8988T (cell line): ENCODE data around the gene DCP1A.
"Not testable (repeated sequence)": the region's sequence is repeated elsewhere in the genome, so short reads cannot be mapped to it uniquely, and the experiment has no call there.

Experiments used
- DNase-seq: peaks from one replicate; pipeline ENCODE4 v3.0.0; 2011

The DCP1A gene

GRCh38 chr3:53327986-53328385 lies 19.4 kb downstream of the DCP1A start:
- not testable (repeated sequence) for DNase-seq

- no peak for DNase-seq
Measured at GRCh38 chr3:53324105-53324504, 23.2 kb downstream of the DCP1A start.

DNA sequence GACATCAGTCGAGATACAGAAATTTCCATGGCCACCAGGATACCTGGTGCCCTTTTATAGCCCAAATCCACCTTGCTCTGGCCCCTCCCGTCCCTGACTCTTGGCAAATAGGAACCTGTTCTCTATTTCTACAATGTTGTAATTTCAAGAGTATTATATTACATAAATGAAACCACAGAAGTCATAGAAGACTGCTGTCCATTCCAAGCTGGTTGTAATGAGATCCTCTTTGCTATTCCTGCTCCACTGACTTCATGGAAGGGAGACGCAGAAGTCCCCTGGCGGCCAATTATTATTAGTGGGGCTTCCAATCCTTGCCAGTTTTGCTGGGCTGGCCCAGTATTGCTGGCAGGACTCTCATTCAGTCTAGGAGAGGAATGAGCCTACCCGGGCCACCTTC lies 26.6 kb downstream of the DCP1A start:
- no peak for DNase-seq

DNA sequence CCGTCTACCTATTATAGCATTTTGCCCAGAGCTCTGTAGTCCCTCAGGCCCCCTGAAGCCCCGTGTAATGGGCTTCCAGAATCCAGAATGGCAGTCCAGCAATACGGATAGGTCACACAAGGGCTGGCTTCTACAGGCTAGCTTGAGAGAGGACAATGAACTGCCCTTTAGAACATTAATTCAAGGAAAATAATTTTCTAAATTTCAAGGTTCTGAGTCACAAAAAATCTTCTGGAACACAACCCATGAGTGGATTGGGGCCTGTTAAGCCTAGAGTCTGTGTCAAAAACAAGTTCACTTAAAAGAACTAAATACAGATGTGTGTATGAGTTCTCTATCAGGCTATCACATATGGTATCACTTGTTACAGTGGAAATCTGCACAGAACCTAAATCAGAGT lies 28.8 kb downstream of the DCP1A start:
- DNase-seq, result no peak

DNA sequence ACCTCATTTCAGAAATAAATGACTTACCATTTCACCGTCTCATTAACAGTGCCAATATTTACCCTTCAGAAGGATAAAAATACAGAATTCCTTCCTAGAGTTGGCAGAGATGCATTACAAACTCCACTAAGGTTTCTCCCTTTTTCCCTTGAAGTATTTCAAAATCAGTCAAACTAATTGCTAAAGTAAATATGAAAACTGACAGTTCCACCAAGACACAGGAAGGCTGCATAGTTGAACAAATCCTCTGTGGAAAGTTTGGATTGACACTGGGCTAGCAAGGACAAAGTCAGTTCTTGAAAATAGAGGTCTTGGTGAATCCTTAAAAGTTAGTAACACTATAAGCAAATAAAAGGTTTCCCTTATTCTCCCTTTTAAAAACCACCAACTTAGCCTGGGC lies 34.5 kb downstream of the DCP1A start:
- DNase-seq, result no peak

DNA sequence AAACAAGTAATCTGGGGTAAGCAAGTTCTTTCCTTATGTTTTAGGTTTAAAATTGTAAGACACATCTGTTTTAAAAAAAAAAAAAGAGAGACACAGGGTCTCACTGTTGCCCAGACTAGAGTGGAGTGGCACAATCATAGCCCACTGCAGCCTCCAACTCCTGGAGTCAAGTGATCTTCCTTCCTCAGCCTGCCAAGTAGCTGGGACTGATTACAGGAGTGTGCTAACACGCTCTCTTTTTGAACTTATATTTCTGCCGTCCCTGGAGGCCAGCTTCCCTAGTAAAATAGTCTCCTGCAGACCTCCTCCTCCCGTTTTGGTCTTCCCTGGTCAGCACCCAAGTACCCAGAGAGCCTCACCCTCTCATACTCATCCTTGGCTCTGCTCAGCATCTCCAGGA lies 35.5 kb downstream of the DCP1A start:
- no peak for DNase-seq

DNA sequence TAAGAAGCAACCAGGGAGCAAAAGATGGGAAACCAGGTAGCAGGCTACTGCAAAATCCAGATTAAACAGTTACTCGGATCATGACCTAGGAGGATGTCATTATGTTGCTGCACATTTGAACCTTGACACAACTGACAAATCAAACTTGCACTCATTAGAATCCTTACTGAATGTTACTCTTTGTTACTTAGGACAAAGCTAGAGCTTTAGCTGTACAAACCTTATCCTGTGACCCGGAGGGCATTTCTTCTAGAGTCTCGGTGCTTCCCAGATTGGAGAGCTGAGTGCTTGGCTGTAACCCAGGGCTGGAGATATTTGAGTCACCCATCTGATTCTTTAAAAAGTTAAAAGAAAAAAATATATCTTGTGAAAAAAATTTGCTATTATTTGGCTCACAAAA lies 43.4 kb downstream of the DCP1A start:
- DNase-seq, result no peak

GRCh38 chr3:53303549-53303948 lies 43.8 kb downstream of the DCP1A start:
- no peak for DNase-seq

GRCh38 chr3:53300826-53301225 lies 46.5 kb downstream of the DCP1A start:
- DNase-seq, result no peak

DNA sequence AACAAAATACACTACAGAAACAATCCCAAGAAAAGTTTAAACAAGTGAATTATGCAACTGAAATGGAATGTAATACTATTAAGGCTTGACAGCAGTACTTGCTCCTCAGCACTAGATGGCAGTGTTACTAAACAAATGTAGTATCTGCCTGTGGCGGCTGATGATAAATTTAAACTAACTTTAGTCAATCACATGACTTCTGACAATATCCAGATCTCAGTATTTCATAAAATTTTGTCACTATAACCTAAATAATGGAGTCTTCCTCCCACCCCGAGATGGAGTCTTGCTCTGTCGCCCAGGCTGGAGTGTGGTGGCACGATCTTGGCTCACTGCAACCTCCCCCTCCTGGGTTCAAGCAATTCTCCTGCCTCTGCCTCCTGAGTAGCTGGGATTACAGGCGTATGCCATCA lies 47.7 kb downstream of the DCP1A start:
- DNase-seq, result not testable (repeated sequence)

DNA sequence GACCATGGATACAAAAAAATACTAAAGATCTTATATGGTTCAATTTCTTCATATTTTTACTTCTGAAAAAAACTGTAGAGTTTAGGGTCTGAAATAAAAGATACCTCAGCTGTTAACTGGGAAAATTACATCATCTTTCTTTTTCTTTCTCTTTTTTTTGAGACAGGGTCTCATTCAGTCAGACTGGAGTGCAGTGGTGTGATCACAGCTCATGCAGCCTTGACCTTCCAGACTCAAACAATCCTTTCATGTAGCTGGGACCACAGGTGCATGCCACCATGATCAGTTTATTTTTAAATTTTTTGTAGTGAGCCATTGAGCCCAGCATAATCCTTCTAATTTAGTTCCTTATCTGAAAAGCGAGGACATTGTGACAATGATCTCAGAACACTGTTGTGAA lies 51.9 kb downstream of the DCP1A start:
- DNase-seq, result no peak

GRCh38 chr3:53293867-53294266 lies 53.5 kb downstream of the DCP1A start:
- DNase-seq, result no peak

- no peak for DNase-seq
Measured at GRCh38 chr3:53288214-53288613, 59.1 kb downstream of the DCP1A start.

DNA sequence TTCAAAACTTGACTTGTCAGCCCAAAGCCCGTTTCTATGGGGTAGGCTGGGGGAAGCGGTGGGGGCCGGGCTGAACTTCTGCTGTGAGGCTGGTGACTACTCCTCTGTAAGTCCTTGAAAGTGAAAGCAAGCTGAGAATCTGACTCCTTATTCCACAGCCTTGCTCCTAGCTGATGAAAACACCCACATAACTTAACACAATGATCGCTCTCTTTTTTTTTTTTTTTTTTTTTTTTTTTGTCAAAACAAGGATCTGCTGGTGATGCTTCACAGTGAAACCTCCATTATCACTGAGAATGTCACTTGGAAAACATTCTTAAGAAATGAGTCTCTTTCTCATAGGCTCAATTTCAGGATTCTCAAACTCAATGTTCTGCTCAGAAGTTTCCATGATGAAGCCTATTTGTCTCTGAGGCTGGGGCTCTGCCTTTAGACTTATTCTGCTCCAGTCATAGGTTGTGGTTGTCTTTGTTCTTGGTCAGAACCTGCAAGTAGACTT lies 60.2 kb downstream of the DCP1A start:
- DNase-seq, result no peak

- no peak for DNase-seq
Measured at GRCh38 chr3:53286727-53287126, 60.6 kb downstream of the DCP1A start.

DNA sequence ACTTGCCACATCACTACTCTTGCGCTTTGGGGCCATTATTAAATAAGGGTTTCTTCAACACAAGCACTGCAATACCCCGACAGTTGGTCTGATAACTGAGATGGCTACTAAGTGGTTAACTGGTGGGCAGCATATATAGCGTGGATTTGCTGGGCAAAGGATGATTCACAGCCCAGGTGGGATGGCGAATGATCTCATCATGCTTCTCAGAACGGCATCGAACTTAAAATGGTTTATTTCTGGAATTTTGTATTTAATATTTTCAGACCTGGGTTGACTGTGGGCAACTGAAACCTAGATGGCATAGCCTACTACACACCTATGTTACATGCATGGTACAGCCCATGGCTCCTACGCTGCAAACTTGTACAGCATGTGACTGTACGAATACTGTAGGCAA lies 64.8 kb downstream of the DCP1A start:
- no peak for DNase-seq

- DNase-seq, result no peak
Measured at GRCh38 chr3:53278667-53279066, 68.7 kb downstream of the DCP1A start.

DNA sequence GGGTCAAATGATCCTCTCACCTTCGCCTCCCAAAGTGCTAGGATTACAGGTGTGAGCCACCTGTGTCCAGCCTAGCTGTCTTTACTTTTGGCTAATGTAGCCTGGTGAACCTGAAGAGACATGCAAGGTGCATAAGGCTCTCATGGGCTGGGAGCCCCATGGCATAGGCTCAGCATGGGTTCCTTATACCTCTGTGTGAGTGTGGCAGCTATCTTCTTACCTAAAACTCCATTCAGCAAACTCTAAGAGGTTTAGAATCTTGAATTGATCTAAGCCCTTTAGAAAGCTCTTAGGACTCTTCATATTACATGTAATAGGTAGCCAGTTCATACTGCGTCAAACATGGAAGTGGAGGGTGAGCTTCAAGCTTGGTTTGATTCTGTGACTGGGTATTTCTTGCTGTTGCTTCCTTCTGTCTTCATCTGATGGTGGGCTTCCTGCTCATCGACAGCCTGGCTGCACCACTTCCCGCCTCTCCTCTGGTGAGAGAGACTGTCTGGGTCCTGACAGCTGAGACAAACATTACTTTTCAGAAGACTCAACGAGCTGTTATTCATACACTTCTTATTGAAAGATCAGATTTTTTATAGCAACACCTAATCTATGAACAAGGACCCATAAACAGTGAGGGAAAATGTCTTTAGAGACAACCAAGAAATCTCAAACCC lies 72.3 kb downstream of the DCP1A start:
- DNase-seq, result no peak

- no peak for DNase-seq
Measured at GRCh38 chr3:53273146-53273670, 74.1 kb downstream of the DCP1A start.

GRCh38 chr3:53269888-53270880 lies 77.2 kb downstream of the DCP1A start:
- no peak for DNase-seq

DNA sequence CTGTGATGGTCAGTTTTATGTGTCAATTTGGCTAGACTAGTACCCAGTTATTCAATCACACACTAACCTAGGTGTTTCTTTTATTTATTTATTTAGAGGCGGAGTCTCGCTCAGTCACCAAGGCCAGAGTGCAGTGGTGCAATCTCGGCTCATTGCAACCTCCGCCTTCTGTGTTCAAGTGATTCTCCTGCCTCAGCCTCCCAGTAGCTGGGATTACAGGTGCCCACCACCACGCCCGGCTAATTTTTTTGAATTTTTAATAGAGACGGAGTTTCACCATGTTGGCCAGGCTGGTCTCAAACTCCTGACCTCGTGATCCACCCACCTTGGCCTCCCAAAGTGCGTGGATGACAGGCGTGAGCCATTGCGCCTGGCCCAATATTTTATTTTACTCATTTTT lies 78.2 kb downstream of the DCP1A start:
- DNase-seq, result not testable (repeated sequence)

DNA sequence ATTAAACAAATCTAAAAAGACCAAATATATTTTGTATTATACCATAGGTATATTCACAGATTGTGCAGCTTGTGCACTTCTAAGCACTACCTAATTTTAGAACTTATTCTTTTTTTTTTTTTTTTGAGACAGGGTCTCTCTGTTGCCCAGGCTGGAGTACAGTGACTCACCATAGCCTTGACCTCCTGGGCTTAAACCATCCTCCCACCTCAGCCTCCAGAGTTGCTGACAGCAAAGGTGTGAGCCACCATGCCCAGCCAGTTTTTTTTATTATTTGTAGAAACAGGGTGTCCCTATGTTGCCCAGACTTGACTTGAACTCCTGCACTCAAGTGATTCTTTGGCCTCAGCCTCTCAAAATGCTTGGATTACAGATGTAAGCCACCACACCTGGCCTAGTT lies 79.6 kb downstream of the DCP1A start:
- no peak for DNase-seq

DNA sequence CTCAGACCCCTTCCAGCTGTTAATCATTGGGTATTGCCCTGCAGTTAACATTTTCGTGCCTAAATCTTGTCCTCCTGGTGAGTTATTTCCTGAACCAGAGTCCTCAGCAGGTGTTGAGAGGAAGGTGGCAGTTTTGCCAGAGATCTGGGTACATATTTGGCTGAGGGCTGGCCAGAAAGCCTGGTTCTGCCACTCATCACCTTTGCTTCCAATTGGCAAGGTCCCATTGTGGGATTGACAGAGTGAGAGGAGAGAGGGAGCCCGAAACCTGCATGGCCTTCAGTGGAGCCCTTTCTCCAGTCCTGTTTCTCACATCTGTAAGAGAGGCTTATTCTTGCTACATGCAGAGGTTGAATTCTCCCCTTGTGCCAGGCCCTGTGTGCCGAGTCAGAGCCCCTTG lies 82.6 kb downstream of the DCP1A start:
- DNase-seq, result no peak

- DNase-seq, result no peak
Measured at GRCh38 chr3:53263907-53264306, 83.4 kb downstream of the DCP1A start.
